ENCODE results near the gene RIBC1. TPM values are rescaled to one million over a fixed set of nuclear protein-coding genes. Genes with fewer than 3 reads are reported as not detected.

RIBC1 gene
- total RNA-seq, 2 donors from 2014 or later = 2.3 to 3.0 TPM

- Mint-ChIP-seq H3K27ac (no peak overlapping the region), H3K4me1 (peaks cover 3% of the 10 kb centered on the region), H3K36me3 (ENCODE audit: low read depth) (no peaks in the 10 kb centered on the region), H3K9me3 (peaks cover 52% of the 10 kb centered on the region), H3K27me3 (ENCODE audit: insufficient read depth) (peaks cover 27% of the 10 kb centered on the region), H3K4me3 (peak overlapping the region; percentile 61)
- H3K27me3 ChIP-seq (ENCODE audit: control insufficient read depth, insufficient read depth, low read length, poor library complexity, severe bottlenecking) = no peaks in the 10 kb centered on the region
- H3K4me1 ChIP-seq (ENCODE audit: control insufficient read depth, insufficient read depth, low read length) = no peaks in the 10 kb centered on the region
- peak; percentile 64 for DNase-seq
- TF ChIP-seq CTCF (conservative IDR thresholded peaks at IDR 0.05) = no peak
- no peak overlapping the region for H3K4me3 ChIP-seq (ENCODE audit: low read length)
- no peak overlapping the region for H3K27ac ChIP-seq (ENCODE audit: low read depth, low read length)
- H3K9ac ChIP-seq (ENCODE audit: extremely low read depth, low read length, poor library complexity, severe bottlenecking) = no peak overlapping the region
- H3K36me3 ChIP-seq (ENCODE audit: control insufficient read depth, insufficient read depth, low read length) = no peaks in the 10 kb centered on the region
- H3K9me3 ChIP-seq (ENCODE audit: control insufficient read depth, low read length) = no peaks in the 10 kb centered on the region
- WGBS, 2 experiments (ENCODE audit: insufficient coverage in 1 of 2, insufficient read length in 1 of 2) = 35 to 36% methylated on average over 14 to 30 of the region's 39 CpGs
These were observed 18.2 kb downstream of the RIBC1 start for GRCh38 chrX:53440621-53441517.

GRCh38 chrX:53441531-53442321 is 19.1 kb downstream of the RIBC1 start:
- peaks cover 3% of the 10 kb centered on the region for H3K4me1 Mint-ChIP-seq
- no peaks in the 10 kb centered on the region for H3K9me3 ChIP-seq (ENCODE audit: control insufficient read depth, low read length)
- H3K36me3 Mint-ChIP-seq (ENCODE audit: low read depth) = no peaks in the 10 kb centered on the region
- H3K4me1 ChIP-seq (ENCODE audit: control insufficient read depth, insufficient read depth, low read length) = no peaks in the 10 kb centered on the region
- peak overlapping the region; percentile 62 for H3K4me3 ChIP-seq (ENCODE audit: low read length)
- H3K4me3 Mint-ChIP-seq = peak overlapping the region; percentile 61
- no peak overlapping the region for H3K27ac ChIP-seq (ENCODE audit: low read depth, low read length)
- H3K36me3 ChIP-seq (ENCODE audit: control insufficient read depth, insufficient read depth, low read length) = no peaks in the 10 kb centered on the region
- no peak overlapping the region for H3K27ac Mint-ChIP-seq
- no peaks in the 10 kb centered on the region for H3K27me3 ChIP-seq (ENCODE audit: control insufficient read depth, insufficient read depth, low read length, poor library complexity, severe bottlenecking)
- no peak for TF ChIP-seq CTCF (conservative IDR thresholded peaks at IDR 0.05)
- H3K27me3 Mint-ChIP-seq (ENCODE audit: insufficient read depth) = peaks cover 27% of the 10 kb centered on the region
- WGBS, 2 experiments (ENCODE audit: insufficient coverage in 1 of 2, insufficient read length in 1 of 2) = 10 to 12% methylated on average over 2 to 41 of the region's 44 CpGs
- H3K9ac ChIP-seq (ENCODE audit: extremely low read depth, low read length, poor library complexity, severe bottlenecking) = no peak overlapping the region
- peak; percentile 92 for DNase-seq
- peaks cover 51% of the 10 kb centered on the region for H3K9me3 Mint-ChIP-seq

- no peaks in the 10 kb centered on the region for H3K36me3 Mint-ChIP-seq (ENCODE audit: low read depth)
- peaks cover 3% of the 10 kb centered on the region for H3K4me1 Mint-ChIP-seq
These were observed 19.6 kb downstream of the RIBC1 start for GRCh38 chrX:53442322-53442631.

More at GRCh38 chrX:53442322-53442631, 19.6 kb downstream of the RIBC1 start:
- H3K27ac Mint-ChIP-seq = no peak overlapping the region
- no peaks in the 10 kb centered on the region for H3K36me3 ChIP-seq (ENCODE audit: control insufficient read depth, insufficient read depth, low read length)
- no peak overlapping the region for H3K9ac ChIP-seq (ENCODE audit: extremely low read depth, low read length, poor library complexity, severe bottlenecking)
- peaks cover 56% of the 10 kb centered on the region for H3K9me3 Mint-ChIP-seq
- 83% methylated on average over 1 of the region's 1 CpG; no CpG with 5 or more reads in 1 of the 2 experiments for WGBS, 2 experiments (ENCODE audit: insufficient coverage in 1 of 2, insufficient read length in 1 of 2)
- DNase-seq = no peak
- peak overlapping the region; percentile 62 for H3K4me3 ChIP-seq (ENCODE audit: low read length)
- peak overlapping the region; percentile 61 for H3K4me3 Mint-ChIP-seq
- H3K4me1 ChIP-seq (ENCODE audit: control insufficient read depth, insufficient read depth, low read length) = no peaks in the 10 kb centered on the region
- H3K9me3 ChIP-seq (ENCODE audit: control insufficient read depth, low read length) = no peaks in the 10 kb centered on the region
- no peak overlapping the region for H3K27ac ChIP-seq (ENCODE audit: low read depth, low read length)
- no peak for TF ChIP-seq CTCF (conservative IDR thresholded peaks at IDR 0.05)
- H3K27me3 ChIP-seq (ENCODE audit: control insufficient read depth, insufficient read depth, low read length, poor library complexity, severe bottlenecking) = no peaks in the 10 kb centered on the region
- H3K27me3 Mint-ChIP-seq (ENCODE audit: insufficient read depth) = peaks cover 25% of the 10 kb centered on the region
